ENCODE data around the gene OR2T12. TPM values are rescaled to one million over a fixed set of nuclear protein-coding genes. Genes with fewer than 3 reads are reported as not detected.

Gene OR2T12
- total RNA-seq, 4 donors from 2014 or later, result not detected

- TF ChIP-seq POLR2A (IDR thresholded peaks at IDR 0.05), result no peak
- peak in 3 of 6 experiments; percentile 22 to 69 (median 41) for TF ChIP-seq CTCF (IDR thresholded peaks at IDR 0.05)
- WGBS, 2 donors, result 6 to 11% methylated on average over 14 of the region's 14 CpGs
- peak; percentile 31 to 43 for DNase-seq
- Histone ChIP-seq H3K27me3 (no peaks in the 10 kb centered on the region), H3K9me3 (no peaks in the 10 kb centered on the region), H3K4me3 (replicated peaks in 1 of 3) (no peak overlapping the region), H3K4me1 (no peaks in the 10 kb centered on the region), H3K27ac (no peak overlapping the region), H3K36me3 (no peaks in the 10 kb centered on the region)
- intact Hi-C loops (cut with DNase I), result no loop called here
These were observed 60.0 kb downstream of the OR2T12 start for GRCh38 chr1:248243204-248243603.

Other genes with a start within 250 kb of the OR2T12 start
- under 1 TPM in 1 of 4 donors, not detected in 3; 0.38 TPM for gene OR2L13, start 208.2 kb downstream of the OR2T12 start, total RNA-seq
- gene OR2M5, start 158.3 kb downstream of the OR2T12 start, total RNA-seq, result not detected
- not detected for gene OR2M2, start 128.6 kb downstream of the OR2T12 start, total RNA-seq
- gene OR2M3, start 106.2 kb downstream of the OR2T12 start, total RNA-seq, result not detected
- gene OR2M4, start 72.0 kb downstream of the OR2T12 start, total RNA-seq, result not detected
- gene OR2T33, start 25.4 kb downstream of the OR2T12 start, total RNA-seq, result 1 to 10 TPM in 2 of 4 donors, under 1 TPM in 1, not detected in 1; 0.75 to 1.8 (median 1.4) TPM
- not detected for gene OR2M7, start 21.1 kb upstream of the OR2T12 start, total RNA-seq
- gene OR14C36, start 45.4 kb upstream of the OR2T12 start, total RNA-seq, result not detected
- gene OR2T4, start 58.2 kb upstream of the OR2T12 start, total RNA-seq, result not detected
- gene OR2T6, start 72.3 kb upstream of the OR2T12 start, total RNA-seq, result not detected
- not detected for gene OR2T1, start 99.6 kb upstream of the OR2T12 start, total RNA-seq
- not detected for gene OR2T2, start 142.2 kb upstream of the OR2T12 start, total RNA-seq
- not detected for gene OR2T3, start 169.9 kb upstream of the OR2T12 start, total RNA-seq
- gene OR2T5, start 185.2 kb upstream of the OR2T12 start, total RNA-seq, result not detected
- not detected for gene OR2G6, start 204.6 kb upstream of the OR2T12 start, total RNA-seq